ENCODE measurements around the gene ATP9A.

ATP9A gene

DNA sequence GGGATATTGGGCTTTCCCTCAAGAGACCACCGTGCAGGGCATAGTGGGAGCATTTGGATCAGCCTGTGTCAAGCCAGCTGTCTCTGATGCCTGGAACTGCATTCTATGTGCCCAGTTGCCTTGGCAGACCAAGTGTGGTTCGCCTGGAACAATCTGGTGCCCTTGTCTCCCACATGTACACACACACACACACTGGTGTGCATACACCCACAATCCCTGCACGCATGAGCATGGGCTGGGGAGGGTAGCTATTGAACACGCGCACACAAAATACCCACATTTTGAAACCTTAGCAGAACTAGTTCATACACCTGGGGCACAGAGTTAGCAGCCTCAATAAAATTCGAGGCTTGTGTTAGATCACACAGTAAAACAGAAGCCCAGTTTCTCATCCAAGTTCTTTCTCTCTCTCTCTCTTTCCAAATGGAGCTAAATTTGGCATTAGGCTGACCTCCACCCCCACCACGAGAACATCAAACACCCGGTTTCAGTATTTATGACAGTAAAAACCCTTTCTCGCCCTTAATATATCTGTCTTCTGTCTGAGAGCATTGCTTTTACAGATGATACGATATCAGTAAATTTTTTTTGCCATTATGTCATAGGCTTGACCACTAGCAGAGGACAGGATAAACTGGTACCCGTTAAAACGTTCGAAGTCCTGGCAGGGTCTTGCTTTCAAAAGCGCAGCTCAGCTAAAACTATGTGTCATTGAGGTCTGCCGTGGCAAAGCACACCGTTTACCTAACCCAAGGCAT, 207.5 kb downstream of the ATP9A start:
- Histone ChIP-seq H3K4me3 (peak overlapping the region; percentile 53), H3K27ac (peak overlapping the region; percentile 22 to 28)
- DNase-seq (ENCODE audit: low spot score), result no peak
- TF ChIP-seq, protein P1, sequence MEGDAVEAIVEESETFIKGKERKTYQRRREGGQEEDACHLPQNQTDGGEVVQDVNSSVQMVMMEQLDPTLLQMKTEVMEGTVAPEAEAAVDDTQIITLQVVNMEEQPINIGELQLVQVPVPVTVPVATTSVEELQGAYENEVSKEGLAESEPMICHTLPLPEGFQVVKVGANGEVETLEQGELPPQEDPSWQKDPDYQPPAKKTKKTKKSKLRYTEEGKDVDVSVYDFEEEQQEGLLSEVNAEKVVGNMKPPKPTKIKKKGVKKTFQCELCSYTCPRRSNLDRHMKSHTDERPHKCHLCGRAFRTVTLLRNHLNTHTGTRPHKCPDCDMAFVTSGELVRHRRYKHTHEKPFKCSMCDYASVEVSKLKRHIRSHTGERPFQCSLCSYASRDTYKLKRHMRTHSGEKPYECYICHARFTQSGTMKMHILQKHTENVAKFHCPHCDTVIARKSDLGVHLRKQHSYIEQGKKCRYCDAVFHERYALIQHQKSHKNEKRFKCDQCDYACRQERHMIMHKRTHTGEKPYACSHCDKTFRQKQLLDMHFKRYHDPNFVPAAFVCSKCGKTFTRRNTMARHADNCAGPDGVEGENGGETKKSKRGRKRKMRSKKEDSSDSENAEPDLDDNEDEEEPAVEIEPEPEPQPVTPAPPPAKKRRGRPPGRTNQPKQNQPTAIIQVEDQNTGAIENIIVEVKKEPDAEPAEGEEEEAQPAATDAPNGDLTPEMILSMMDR (IDR thresholded peaks at IDR 0.05), result no peak

DNA sequence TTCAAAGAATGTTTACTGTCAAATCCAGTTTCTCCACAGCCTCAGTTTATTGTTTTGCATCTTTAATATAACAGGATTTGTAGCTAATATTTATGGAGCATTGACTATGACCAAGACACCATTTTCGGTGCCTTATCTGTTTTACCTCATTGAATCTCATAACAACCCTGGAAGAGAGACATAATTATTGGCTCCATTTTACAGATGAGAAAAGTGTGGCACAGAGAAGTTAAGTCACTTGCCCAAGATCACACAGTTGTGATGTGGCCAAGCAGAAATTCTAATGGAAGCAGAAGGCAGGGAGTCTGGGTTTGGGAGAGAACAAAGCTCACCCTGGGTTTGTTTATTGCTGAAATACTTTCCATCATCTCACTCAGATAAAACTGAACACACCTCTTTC, 208.1 kb downstream of the ATP9A start:
- Histone ChIP-seq H3K27ac (no peak overlapping the region), H3K4me3 (no peak overlapping the region)
- TF ChIP-seq, protein P1 (IDR thresholded peaks at IDR 0.05), result no peak
- DNase-seq (ENCODE audit: low spot score), result no peak

DNA sequence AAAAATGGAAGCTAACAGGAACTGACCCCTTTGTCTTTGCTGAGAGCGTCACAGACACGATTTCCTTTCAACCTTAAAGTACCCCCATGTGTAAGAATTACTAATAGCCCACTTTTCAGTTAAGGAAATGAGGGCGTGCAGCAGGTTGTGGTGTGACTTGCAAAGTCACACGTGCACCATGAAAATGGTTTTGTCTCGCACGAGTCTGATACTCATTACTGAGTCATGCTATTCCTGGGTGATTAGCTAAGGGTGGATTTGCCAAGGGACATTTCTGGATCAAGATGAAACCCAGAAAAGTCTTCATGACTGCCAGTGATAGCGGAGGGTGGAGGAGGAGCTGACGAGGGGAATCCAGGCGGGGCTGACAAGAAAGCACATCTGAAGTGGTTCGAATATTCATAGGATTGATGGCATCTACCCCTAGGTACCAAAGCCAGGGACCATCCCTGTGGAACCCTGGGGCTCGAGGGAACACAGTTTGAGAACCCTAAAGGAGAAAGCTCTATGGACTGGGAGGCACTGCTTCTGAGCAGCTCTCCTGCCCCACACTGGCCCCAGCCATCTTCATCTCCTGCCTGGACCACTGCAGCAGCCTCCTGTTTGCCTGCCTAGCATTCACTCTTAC, 213.5 kb downstream of the ATP9A start:
- TF ChIP-seq, protein P1 (IDR thresholded peaks at IDR 0.05), result no peak
- no peak overlapping the region for H3K27ac ChIP-seq
- no peak overlapping the region for H3K4me3 ChIP-seq
- DNase-seq (ENCODE audit: low spot score), result no peak

DNA sequence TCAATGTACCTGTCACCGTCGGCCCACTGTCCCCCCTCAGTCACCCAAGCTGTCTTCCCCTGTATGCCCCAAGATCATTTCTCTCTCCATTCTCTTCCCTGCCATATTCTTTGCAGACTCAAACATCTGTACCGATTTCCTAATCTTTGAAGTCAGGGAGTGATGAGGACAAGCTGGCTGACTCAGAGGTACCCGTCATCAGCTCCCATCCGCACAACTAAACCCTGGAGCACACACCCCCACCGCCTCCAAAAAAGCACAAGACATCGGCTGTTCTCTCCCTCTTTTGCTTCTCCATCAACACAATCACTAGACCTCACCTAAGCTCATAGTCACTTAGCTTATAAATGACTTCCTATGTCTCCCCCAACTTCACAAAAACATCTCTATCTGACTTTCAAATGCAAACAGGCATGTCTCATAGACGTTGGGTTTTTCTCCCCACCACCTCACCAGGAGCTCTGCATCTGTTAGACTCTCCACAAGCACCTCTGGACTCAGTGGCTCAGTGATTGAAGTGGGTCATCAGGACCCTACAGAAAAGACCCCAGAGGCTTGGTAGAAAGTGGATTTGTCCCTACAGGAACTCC, 214.2 kb downstream of the ATP9A start:
- H3K27ac ChIP-seq, result no peak overlapping the region
- TF ChIP-seq, protein P1 (IDR thresholded peaks at IDR 0.05), result no peak
- no peak overlapping the region for H3K4me3 ChIP-seq
- DNase-seq (ENCODE audit: low spot score), result no peak

DNA sequence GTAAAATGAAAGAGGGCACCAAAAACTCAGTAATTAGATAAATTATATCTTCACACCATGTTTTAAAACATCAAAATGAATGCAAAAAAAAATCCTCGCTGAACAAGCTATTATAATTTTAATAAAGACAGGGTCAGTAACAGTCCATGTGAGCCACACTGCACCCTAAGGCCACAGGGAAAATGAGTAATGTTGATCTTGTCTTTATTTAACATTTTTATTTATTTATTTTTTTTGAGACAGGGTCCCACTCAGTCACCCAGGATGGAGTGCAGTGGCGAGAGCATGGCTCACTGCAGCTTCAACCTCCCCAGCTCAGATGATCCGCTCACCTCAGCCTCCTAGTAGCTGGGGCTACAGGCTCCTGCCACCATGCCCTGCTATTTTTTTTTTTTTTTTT, 217.0 kb downstream of the ATP9A start:
- no peak for DNase-seq (ENCODE audit: low spot score)

DNA sequence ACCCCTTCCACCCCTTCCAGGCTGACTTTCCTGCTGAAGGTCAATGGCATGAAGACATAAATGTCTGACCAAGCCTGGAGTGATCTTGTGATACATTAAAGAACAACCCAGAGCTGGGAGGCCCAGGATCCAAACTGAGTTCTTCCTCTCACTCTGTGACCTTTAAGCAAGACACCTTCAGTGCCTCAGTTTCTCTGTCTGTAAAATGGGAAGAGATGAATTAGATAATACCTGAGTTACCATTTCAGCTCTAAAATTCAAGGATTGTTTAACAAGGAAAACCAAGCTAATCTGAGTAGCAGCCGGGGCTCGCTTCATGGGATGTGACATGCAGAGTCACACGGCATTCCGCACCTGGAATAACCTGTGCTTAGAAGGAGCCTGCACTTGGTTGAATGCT, 218.7 kb downstream of the ATP9A start:
- TF ChIP-seq, protein P1 (IDR thresholded peaks at IDR 0.05), result no peak
- no peak overlapping the region for H3K4me3 ChIP-seq
- no peak overlapping the region for H3K27ac ChIP-seq
- DNase-seq (ENCODE audit: low spot score), result no peak

More for the DNA sequence above, 217.0 kb downstream of the ATP9A start:
- no peak overlapping the region for H3K4me3 ChIP-seq
- H3K27ac ChIP-seq, result no peak overlapping the region
- TF ChIP-seq, protein P1 (IDR thresholded peaks at IDR 0.05), result no peak

Data from coronary artery (tissue), 2 donors.